ENCODE results near the gene ZNF438.

The ZNF438 gene

DNA sequence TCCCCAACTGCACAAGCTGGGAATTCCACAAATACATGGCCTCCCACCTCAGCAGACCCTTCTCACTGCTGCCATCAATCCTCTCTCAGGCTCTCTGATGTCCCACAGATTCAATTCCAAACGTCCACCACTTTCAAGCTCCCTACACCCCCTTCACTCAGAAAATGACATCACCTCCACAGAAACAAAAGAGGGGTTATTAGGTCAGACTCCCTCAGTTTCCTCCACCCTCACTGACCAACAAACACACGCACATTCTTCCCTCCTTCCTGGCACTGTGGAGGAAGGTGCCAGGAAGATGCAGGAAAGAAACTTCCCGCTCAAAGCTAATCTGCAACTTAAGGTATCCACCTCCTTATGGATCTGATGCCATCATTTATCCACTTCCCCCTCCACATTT is 18.3 kb downstream of the ZNF438 start:
- DNase-seq (ENCODE audit: low read depth): no peak

DNA sequence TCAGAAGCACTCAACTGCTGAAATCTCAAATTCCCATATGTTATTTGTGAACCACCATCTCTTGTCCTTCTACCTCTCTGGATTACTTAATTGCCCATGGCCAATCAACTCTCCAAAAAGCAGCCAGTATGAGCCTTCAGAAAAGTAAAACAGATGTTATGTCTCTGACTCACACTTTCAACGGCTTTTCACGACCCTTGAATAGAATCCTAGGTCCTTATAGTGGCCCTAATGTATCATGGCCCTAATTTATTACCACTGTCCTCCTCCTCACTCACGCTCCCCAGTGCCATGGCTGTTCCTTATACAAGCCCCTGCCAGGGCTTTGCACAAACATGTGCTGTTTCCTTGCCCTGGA is 20.0 kb downstream of the ZNF438 start:
- DNase-seq (ENCODE audit: low read depth): no peak

- no peak for DNase-seq (ENCODE audit: low read depth)
These were observed 20.5 kb downstream of the ZNF438 start for GRCh38 chr10:31011017-31011664.

DNA sequence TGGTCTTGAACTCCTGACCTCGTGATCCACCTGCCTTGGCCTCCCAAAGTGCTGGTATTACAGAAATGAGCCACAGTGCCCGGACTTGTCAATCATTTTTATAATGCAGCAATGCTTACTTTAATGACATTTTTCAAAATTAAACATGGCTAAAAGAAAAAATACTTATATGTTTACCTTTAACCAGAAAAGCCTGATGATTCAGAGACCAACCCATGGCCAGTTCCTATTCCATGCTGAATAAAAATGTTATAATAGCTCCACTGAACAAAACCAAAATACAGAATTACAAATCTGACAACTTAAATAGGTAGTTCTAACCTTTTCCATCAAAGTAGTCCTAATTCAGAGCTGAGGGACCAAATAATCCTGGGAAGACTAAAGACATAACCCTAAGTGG is 21.6 kb downstream of the ZNF438 start:
- no peak for DNase-seq (ENCODE audit: low read depth)

DNA sequence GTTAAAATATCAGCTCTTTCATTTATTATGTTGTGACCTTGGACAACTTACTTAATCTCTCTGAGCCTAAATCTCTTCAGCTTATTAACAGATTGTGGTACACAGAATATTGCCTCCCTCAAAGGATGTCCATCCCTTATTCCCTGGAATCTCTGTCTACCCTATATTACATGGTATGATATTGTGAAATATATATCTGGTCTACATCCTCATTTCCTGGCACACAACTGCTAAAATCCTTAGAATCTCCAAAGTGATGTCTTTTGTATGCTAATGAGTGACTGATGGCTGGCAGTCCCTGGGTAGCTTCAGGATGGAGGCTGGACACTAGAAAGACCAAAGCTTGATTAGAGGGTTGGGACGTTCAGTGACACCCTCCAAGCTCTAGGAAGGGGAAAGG is 25.8 kb downstream of the ZNF438 start:
- DNase-seq (ENCODE audit: low read depth): no peak

GRCh38 chr10:31004611-31005193 is 27.0 kb downstream of the ZNF438 start:
- no peak for DNase-seq (ENCODE audit: low read depth)

DNA sequence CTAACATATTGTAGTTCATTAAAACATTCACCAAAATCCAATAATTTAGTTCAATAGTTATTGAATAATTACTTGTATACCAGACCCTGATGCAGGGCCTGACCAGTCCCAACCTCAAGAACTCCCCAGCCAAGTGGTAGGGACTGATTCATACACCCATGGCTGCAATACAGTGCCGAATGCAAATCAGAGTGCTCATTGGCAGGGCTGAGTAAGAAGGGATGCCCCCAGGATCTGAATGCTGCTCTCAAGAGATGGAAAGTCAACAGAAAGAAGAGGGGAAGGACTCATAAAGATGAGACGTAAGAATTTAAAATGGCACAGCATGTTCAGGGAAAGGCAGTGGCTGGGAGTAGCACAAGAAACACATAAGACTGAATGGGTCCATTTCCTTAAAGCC is 29.9 kb downstream of the ZNF438 start:
- DNase-seq (ENCODE audit: low read depth): no peak

- DNase-seq (ENCODE audit: low read depth): no peak
These were observed 30.8 kb downstream of the ZNF438 start for GRCh38 chr10:31000867-31001266.

GRCh38 chr10:31000071-31000782 is 31.4 kb downstream of the ZNF438 start:
- no peak for DNase-seq (ENCODE audit: low read depth)

GRCh38 chr10:30999070-30999712 is 32.5 kb downstream of the ZNF438 start:
- no peak for DNase-seq (ENCODE audit: low read depth)

GRCh38 chr10:30997536-30998235 is 34.0 kb downstream of the ZNF438 start:
- DNase-seq (ENCODE audit: low read depth): no peak

- no peak for DNase-seq (ENCODE audit: low read depth)
These were observed 35.1 kb downstream of the ZNF438 start for GRCh38 chr10:30996481-30997005.

- DNase-seq (ENCODE audit: low read depth): no peak
These were observed 36.4 kb downstream of the ZNF438 start for GRCh38 chr10:30995081-30995770.

DNA sequence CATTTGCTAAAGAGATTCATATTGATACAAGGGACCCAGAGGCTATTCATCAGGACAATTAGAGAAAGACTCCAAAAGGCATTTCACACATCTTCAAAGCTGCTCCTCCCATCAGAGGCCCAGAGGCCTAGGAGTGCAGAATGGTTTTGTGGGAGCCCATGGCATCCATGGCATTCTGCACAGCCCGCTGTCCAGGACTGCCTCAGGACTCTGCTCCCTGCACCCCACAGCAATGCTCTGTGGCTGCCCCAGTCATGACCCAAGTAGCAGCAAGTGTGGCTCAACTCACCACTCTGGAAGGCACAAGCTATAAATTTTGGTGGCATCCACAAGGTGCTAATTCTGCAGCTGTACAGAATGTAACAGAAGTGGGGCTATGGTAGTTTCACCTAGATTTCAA is 38.5 kb downstream of the ZNF438 start:
- no peak for DNase-seq (ENCODE audit: low read depth)

- DNase-seq (ENCODE audit: low read depth): no peak
These were observed 39.0 kb downstream of the ZNF438 start for GRCh38 chr10:30992681-30993080.

GRCh38 chr10:30991647-30992011 is 40.0 kb downstream of the ZNF438 start:
- no peak for DNase-seq (ENCODE audit: low read depth)

DNA sequence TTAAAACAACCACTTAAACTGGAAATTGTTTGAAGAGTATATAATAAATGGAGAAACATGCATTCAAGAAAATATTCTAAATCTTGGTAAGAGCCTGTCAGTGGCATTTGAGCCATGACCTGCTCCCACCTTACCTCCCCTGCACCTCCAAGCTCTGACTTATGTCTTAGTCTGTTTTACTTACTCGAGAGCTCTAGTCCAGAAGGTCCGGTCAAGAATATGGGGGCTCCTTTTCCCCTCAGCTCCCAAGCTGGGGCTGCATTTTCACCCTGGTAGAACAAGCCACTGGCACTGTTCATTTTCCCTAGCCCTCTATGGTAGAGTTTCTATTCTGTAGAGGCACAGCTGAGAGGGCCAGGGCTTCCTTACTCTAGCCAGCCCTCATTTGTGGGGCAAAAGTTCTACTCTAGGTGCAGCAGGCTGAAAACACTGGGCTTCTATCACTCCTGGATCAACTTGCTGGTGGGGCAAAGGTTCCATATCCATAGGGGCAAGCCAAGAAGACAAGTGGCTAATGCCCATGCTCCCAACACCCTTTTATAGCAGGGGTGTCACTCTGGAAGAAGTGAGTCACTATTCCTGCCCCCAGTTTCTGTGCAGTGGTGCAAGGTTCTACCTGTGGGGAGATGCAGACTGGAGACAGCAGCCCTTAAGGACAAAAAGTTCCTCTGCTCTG is 40.6 kb downstream of the ZNF438 start:
- DNase-seq (ENCODE audit: low read depth): no peak

GRCh38 chr10:30990351-30990750 is 41.3 kb downstream of the ZNF438 start:
- no peak for DNase-seq (ENCODE audit: low read depth)

GRCh38 chr10:30988831-30989435 is 42.7 kb downstream of the ZNF438 start:
- no peak for DNase-seq (ENCODE audit: low read depth)

DNA sequence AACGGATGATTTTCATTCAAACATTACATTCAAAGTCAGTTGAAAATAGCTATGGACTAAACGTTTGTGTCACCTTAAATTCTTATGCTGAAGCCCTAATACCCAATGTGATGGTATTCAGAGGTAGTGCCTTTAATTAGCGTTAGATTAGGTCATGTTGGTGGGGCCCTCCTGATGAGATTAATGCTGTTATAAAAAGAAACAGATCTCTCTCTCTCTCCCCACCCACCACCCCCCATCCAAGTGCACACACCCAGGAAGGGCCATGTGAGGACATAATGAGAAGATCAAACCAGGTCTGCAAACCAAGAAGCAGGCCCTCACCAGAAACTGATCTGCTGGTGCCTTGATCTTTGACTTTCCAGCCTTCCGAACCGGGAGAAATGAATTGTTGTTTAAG is 44.2 kb downstream of the ZNF438 start:
- DNase-seq (ENCODE audit: low read depth): no peak

DNA sequence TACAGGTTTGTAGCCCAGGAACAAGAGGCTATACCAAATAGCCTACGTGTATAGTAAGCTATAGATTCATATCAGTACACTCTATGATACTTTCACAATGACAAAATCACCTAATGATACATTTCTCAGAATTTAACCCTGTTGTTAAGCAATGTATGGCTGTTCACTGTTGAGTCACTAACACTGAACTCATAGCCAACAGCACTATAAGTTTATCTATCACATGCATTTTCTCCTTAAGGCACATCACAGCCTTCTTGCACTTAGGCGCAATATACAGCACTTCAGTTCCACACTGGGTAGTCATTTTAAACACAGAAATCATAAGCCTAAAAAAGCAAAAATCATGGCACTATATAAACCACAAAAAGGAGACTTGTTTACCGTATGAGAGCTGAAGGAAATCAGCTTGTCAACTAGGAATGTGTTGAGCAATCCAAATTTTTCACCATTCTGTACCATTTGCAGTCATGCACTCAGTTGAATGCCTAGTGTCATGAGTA is 45.6 kb downstream of the ZNF438 start:
- DNase-seq (ENCODE audit: low read depth): no peak
